PFSK-1 (cell line): ENCODE results near the gene DAGLA.

Experiments used
- FOXP2 ChIP-seq: optimal IDR thresholded peaks from 2 replicates; pipeline ENCODE3; 2011; ENCODE audit warnings: borderline replicate concordance, control low read depth, inconsistent platforms; ENCODE audit not compliant: insufficient read depth; ENCODE audit errors: extremely low read length, extremely low read depth
- POLR2AphosphoS5 ChIP-seq: IDR thresholded peaks from 2 replicates; pipeline ENCODE4 v1.6.1; 2012; ENCODE audit warnings: low read depth, mild to moderate bottlenecking, control low read depth, low read length, moderate library complexity
- REST ChIP-seq, 2 experiments: IDR thresholded peaks; 2 replicates each; pipeline versions ENCODE4 v1.6.1 to v1.8.0; 2011 to 2012; ENCODE audit warnings: low read depth in 2 of 2, low read length in 2 of 2, control low read depth in 1 of 2, inconsistent platforms in 1 of 2, mild to moderate bottlenecking in 1 of 2, moderate library complexity in 1 of 2; ENCODE audit not compliant: insufficient read depth in 1 of 2
- SIN3A ChIP-seq: IDR thresholded peaks from 2 replicates; pipeline ENCODE4 v1.6.1; 2012; ENCODE audit warnings: mild to moderate bottlenecking, low read length, moderate library complexity, borderline replicate concordance; ENCODE audit not compliant: insufficient read depth
- TAF1 ChIP-seq: IDR thresholded peaks from 2 replicates; pipeline ENCODE4 v1.6.1; 2012; ENCODE audit warnings: low read length, control low read depth, borderline replicate concordance; ENCODE audit not compliant: insufficient read depth

The DAGLA gene

GRCh38 chr11:61749591-61750217 is 69.5 kb downstream of the DAGLA start:
- TF ChIP-seq REST (IDR thresholded peaks at IDR 0.05; ENCODE audit: insufficient read depth in 1 of 2, low read depth in 2 of 2, low read length in 2 of 2) (no peak), SIN3A (no peak), FOXP2 (no peak), POLR2AphosphoS5 (no peak), TAF1 (no peak)

GRCh38 chr11:61750631-61751273 is 70.6 kb downstream of the DAGLA start:
- no peak for TF ChIP-seq SIN3A
- TF ChIP-seq REST (IDR thresholded peaks at IDR 0.05; ENCODE audit: insufficient read depth in 1 of 2, low read depth in 2 of 2, low read length in 2 of 2), result no peak
- no peak for TF ChIP-seq POLR2AphosphoS5

- no peak for TF ChIP-seq SIN3A
- TF ChIP-seq FOXP2, result no peak
- no peak for TF ChIP-seq TAF1
- TF ChIP-seq REST (IDR thresholded peaks at IDR 0.05; ENCODE audit: insufficient read depth in 1 of 2, low read depth in 2 of 2, low read length in 2 of 2), result no peak
- no peak for TF ChIP-seq POLR2AphosphoS5
These were observed 71.2 kb downstream of the DAGLA start for GRCh38 chr11:61751384-61751783.

GRCh38 chr11:61752117-61752924 is 72.1 kb downstream of the DAGLA start, which contains the start of gene MYRF:
Gene MYRF (plus strand): TSS chr11:61752636. CDS start chr11:61752745, 109 bp downstream.
- no peak for TF ChIP-seq TAF1
- TF ChIP-seq REST (IDR thresholded peaks at IDR 0.05; ENCODE audit: insufficient read depth in 1 of 2, low read depth in 2 of 2, low read length in 2 of 2), result no peak
- TF ChIP-seq SIN3A, result no peak
- TF ChIP-seq POLR2AphosphoS5, result no peak
- no peak for TF ChIP-seq FOXP2
